Chondrocyte (in vitro differentiated cells): ENCODE measurements around the gene MMP3. TPM values are rescaled to one million over a fixed set of nuclear protein-coding genes. Genes with fewer than 3 reads are reported as not detected.

Experiments
- DNase-seq: peaks from one replicate; pipeline ENCODE4 v3.0.0; 2021; ENCODE audit warnings: mixed read lengths, low spot score
- H3K27ac Mint-ChIP-seq: one replicate; pipeline ENCODE4 v1.8.0; 2021; ENCODE audit warnings: mild to moderate bottlenecking, moderate library complexity, mixed read lengths; ENCODE audit not compliant: unreplicated experiment
- H3K27me3 Mint-ChIP-seq: 2 replicates; pipeline ENCODE4 v1.8.0; 2021; ENCODE audit warnings: low read depth, mixed read lengths
- H3K36me3 Mint-ChIP-seq: 2 replicates; pipeline ENCODE4 v1.8.0; 2021; ENCODE audit warnings: low read depth, mixed read lengths
- H3K4me1 Mint-ChIP-seq: 2 replicates; pipeline ENCODE4 v1.8.0; 2021; ENCODE audit warnings: low read depth, mild to moderate bottlenecking, mixed read lengths
- H3K4me3 Mint-ChIP-seq: one replicate; pipeline ENCODE4 v1.8.0; 2021; ENCODE audit warnings: mild to moderate bottlenecking, moderate library complexity, mixed read lengths; ENCODE audit not compliant: unreplicated experiment
- H3K9me3 Mint-ChIP-seq: 2 replicates; pipeline ENCODE4 v1.8.0; 2021; ENCODE audit warnings: low read depth, mixed read lengths
- CTCF ChIP-seq: fragments of 200-600 bp; sonication (generic); IDR thresholded peaks from 2 replicates; pipeline ENCODE4 v1.5.0; 2021; ENCODE audit warnings: antibody characterized with exemption, mild to moderate bottlenecking, moderate library complexity
- total RNA-seq: library from RNA; stranded (reverse); gene quantifications from 3 replicates; pipeline ENCODE4 v1.2.1, GENCODE V29; 2021

The MMP3 gene
- total RNA-seq, 1 donor from 2014 or later: not detected

GRCh38 chr11:102792604-102793003 is 50.8 kb downstream of the MMP3 start:
- no peak for DNase-seq
- Mint-ChIP-seq H3K9me3 (no peaks in the 10 kb centered on the region), H3K27ac (no peak overlapping the region), H3K27me3 (no peaks in the 10 kb centered on the region), H3K36me3 (no peaks in the 10 kb centered on the region), H3K4me3 (no peak overlapping the region), H3K4me1 (peaks cover 6% of the 10 kb centered on the region)
- no peak for TF ChIP-seq CTCF

DNA sequence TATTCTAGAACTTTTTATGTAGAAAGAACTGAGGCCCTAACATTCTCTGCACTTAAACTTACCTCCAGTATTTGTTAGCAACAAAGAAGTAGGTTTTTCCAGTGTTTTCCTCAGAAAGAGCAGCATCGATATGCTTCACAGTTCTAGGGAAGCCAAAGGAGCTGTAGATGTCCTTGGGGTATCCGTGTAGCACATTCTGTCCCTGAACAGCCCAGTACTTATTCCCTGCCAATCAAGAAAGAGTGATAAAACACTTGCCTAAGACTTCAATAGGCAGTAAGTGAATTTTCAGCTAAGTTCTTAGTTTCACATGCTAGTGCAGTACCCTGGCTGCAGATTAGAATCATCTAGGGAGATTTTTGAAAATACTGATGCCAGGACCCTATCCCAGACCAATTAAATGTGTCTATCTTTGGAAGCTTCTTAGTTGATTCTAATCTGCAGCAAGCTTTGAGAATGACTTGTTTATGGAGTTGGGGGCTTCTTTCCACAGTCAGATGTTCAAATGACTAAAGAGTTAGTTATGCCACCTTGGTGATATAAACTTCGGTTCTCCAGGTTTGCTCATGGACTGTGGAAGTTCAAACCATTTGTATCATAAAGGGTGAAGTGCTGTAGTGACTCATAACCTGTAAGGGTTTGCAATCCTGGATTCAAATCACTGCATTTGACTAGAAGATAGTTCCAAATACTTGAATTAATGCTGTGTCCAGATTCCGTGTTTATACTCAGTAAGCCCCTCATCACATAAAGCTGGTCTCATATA is 52.0 kb downstream of the MMP3 start:
- H3K4me3 Mint-ChIP-seq: no peak overlapping the region
- no peak for TF ChIP-seq CTCF
- no peaks in the 10 kb centered on the region for H3K36me3 Mint-ChIP-seq
- H3K4me1 Mint-ChIP-seq: peaks cover 6% of the 10 kb centered on the region
- H3K9me3 Mint-ChIP-seq: no peaks in the 10 kb centered on the region
- no peak overlapping the region for H3K27ac Mint-ChIP-seq
- DNase-seq: no peak
- H3K27me3 Mint-ChIP-seq: no peaks in the 10 kb centered on the region

- no peaks in the 10 kb centered on the region for H3K4me1 Mint-ChIP-seq
- H3K9me3 Mint-ChIP-seq: peaks cover 4% of the 10 kb centered on the region
- no peak overlapping the region for H3K4me3 Mint-ChIP-seq
- H3K27ac Mint-ChIP-seq: no peak overlapping the region
- H3K36me3 Mint-ChIP-seq: peaks cover 1% of the 10 kb centered on the region
- no peak for TF ChIP-seq CTCF
- DNase-seq: no peak
- H3K27me3 Mint-ChIP-seq: no peaks in the 10 kb centered on the region
These were observed 54.9 kb downstream of the MMP3 start for GRCh38 chr11:102788334-102788995.

Other genes starting within 250 kb of the MMP3 start
- gene MMP20, start 218.3 kb downstream of the MMP3 start, total RNA-seq: not detected in 3 replicates
- gene MMP27, start 137.8 kb downstream of the MMP3 start, total RNA-seq: not detected in 3 replicates
- gene MMP8, start 118.7 kb downstream of the MMP3 start, total RNA-seq: not detected in 3 replicates
- gene MMP10, start 63.0 kb downstream of the MMP3 start, total RNA-seq: 0.15 to 0.26 TPM in 2 of 3 replicates, not detected in the other
- gene MMP1, start 45.4 kb downstream of the MMP3 start, total RNA-seq: 0.60 to 4.1 TPM (median 3.9 TPM) in 3 replicates
- gene MMP12, start 31.4 kb upstream of the MMP3 start, total RNA-seq: 0.17 to 0.18 TPM in 2 of 3 replicates, not detected in the other
- gene MMP13, start 112.1 kb upstream of the MMP3 start, total RNA-seq: 0.60 to 7.2 TPM (median 6.5 TPM) in 3 replicates
- 35.8 to 38.9 TPM (median 37.9 TPM) in 3 replicates for gene DCUN1D5, start 248.6 kb upstream of the MMP3 start, total RNA-seq